ENCODE measurements around the gene STAC3. TPM values are rescaled to one million over a fixed set of nuclear protein-coding genes. Genes with fewer than 3 reads are reported as not detected.

STAC3 gene
- total RNA-seq, 2 donors from 2014 or later, result 5.9 to 6.8 TPM

DNA sequence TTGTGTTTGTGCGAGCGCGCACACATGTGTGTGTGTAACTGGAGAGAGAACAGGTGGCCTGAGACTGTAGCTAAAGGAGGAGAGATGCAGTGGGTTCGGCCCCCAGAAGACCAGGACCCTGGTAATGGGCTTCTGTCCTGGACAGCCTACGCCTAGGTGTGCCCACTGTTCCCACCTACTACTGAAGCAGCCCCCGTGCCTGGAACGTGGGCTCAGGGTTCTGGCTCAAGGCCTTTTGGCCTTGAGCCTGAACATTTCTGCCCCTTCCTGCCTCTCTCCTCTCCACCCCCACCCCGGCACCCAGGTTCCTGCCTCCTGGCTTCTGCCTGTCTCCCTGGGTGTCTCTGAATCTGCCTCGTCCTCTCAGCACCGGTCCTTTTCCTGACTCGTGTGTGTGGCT, 35.9 kb downstream of the STAC3 start:
- peaks cover 4% of the 10 kb centered on the region for H3K4me1 ChIP-seq (ENCODE audit: control insufficient read depth, insufficient read depth, low read length)
- no peak overlapping the region for H3K27ac ChIP-seq (ENCODE audit: low read depth, low read length)
- Mint-ChIP-seq H3K27me3 (ENCODE audit: insufficient read depth) (peaks cover 65% of the 10 kb centered on the region), H3K4me3 (no peak overlapping the region), H3K36me3 (ENCODE audit: low read depth) (peaks cover 3% of the 10 kb centered on the region), H3K9me3 (no peaks in the 10 kb centered on the region), H3K27ac (no peak overlapping the region), H3K4me1 (peaks cover 34% of the 10 kb centered on the region)
- H3K9ac ChIP-seq (ENCODE audit: extremely low read depth, low read length, poor library complexity, severe bottlenecking), result no peak overlapping the region
- no peaks in the 10 kb centered on the region for H3K9me3 ChIP-seq (ENCODE audit: control insufficient read depth, low read length)
- H3K4me3 ChIP-seq (ENCODE audit: low read length), result no peak overlapping the region
- TF ChIP-seq, protein P1, sequence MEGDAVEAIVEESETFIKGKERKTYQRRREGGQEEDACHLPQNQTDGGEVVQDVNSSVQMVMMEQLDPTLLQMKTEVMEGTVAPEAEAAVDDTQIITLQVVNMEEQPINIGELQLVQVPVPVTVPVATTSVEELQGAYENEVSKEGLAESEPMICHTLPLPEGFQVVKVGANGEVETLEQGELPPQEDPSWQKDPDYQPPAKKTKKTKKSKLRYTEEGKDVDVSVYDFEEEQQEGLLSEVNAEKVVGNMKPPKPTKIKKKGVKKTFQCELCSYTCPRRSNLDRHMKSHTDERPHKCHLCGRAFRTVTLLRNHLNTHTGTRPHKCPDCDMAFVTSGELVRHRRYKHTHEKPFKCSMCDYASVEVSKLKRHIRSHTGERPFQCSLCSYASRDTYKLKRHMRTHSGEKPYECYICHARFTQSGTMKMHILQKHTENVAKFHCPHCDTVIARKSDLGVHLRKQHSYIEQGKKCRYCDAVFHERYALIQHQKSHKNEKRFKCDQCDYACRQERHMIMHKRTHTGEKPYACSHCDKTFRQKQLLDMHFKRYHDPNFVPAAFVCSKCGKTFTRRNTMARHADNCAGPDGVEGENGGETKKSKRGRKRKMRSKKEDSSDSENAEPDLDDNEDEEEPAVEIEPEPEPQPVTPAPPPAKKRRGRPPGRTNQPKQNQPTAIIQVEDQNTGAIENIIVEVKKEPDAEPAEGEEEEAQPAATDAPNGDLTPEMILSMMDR (conservative IDR thresholded peaks at IDR 0.05), result no peak
- no peak for DNase-seq
- 72 to 74% methylated on average over 11 of the region's 11 CpGs for WGBS, 2 experiments (ENCODE audit: insufficient coverage in 1 of 2, insufficient read length in 1 of 2)
- no peaks in the 10 kb centered on the region for H3K36me3 ChIP-seq (ENCODE audit: control insufficient read depth, insufficient read depth, low read length)
- H3K27me3 ChIP-seq (ENCODE audit: control insufficient read depth, insufficient read depth, low read length, poor library complexity, severe bottlenecking), result peaks cover 65% of the 10 kb centered on the region

DNA sequence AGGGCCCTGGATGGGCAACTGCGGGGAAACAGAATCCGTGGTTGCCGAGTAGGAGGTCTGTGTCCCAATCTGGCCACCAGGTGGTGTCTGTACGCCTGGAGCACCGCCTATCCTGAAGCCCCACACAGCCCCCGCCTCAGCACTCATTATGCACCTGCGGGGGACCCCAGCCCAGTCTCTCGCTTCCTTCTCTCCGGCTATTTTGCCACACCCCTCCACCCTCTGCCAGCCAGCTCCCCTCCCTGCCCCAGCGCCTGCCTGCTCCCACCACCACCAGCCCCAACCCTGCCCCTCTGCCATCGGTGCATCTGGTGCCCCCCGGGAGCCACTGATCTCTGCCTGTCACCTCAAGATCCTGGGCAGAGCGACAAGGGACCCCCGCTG, 36.6 kb downstream of the STAC3 start:
- no peak overlapping the region for H3K27ac Mint-ChIP-seq
- no peak overlapping the region for H3K4me3 Mint-ChIP-seq
- TF ChIP-seq, protein P1 (conservative IDR thresholded peaks at IDR 0.05), result peak; percentile 89

DNA sequence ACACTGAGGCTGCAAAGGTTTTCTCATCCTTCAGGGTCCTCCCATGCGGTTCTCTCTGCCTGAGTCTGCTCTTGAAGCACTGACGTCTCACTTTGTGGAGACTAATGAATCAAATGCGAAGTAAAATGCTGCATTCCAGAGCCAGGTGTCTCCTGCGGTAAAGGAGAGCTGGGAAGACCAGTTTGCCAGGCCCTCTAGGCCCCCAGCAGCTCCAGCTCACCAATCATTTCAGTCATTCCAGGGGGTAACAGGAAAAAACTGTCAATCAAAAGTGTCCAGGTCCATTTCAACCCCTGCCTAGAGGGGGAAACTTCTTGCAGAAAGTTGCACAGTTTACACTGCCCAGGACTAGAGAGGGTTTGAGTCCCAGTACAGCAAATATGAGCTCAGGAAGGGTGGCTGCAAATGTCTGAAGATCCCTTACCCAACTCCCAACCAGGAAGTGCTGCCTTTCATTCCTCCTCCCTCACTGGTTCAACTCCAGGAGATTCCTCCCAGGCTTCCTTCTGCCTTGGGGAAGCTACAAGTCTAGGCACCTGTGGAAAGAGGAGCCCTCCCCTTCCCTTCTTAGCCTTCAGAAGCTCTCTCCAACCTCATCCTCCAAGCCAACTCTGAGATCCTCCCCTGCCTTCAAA, 37.1 kb downstream of the STAC3 start:
- Mint-ChIP-seq H3K36me3 (ENCODE audit: low read depth) (peaks cover 3% of the 10 kb centered on the region), H3K9me3 (no peaks in the 10 kb centered on the region), H3K4me3 (no peak overlapping the region), H3K27ac (no peak overlapping the region), H3K27me3 (ENCODE audit: insufficient read depth) (peaks cover 53% of the 10 kb centered on the region), H3K4me1 (peaks cover 24% of the 10 kb centered on the region)
- no peak for DNase-seq
- Histone ChIP-seq H3K9me3 (ENCODE audit: control insufficient read depth, low read length) (no peaks in the 10 kb centered on the region), H3K27ac (ENCODE audit: low read depth, low read length) (no peak overlapping the region), H3K36me3 (ENCODE audit: control insufficient read depth, insufficient read depth, low read length) (no peaks in the 10 kb centered on the region), H3K27me3 (ENCODE audit: control insufficient read depth, insufficient read depth, low read length, poor library complexity, severe bottlenecking) (peaks cover 54% of the 10 kb centered on the region), H3K4me1 (ENCODE audit: control insufficient read depth, insufficient read depth, low read length) (no peaks in the 10 kb centered on the region), H3K9ac (ENCODE audit: extremely low read depth, low read length, poor library complexity, severe bottlenecking) (no peak overlapping the region), H3K4me3 (ENCODE audit: low read length) (no peak overlapping the region)
- TF ChIP-seq, protein P1 (conservative IDR thresholded peaks at IDR 0.05), result no peak
- WGBS, 2 experiments (ENCODE audit: insufficient coverage in 1 of 2, insufficient read length in 1 of 2), result 69 to 77% methylated on average over 4 of the region's 4 CpGs

More for the DNA sequence above, 36.6 kb downstream of the STAC3 start:
- WGBS, 2 experiments (ENCODE audit: insufficient coverage in 1 of 2, insufficient read length in 1 of 2), result 11 to 12% methylated on average over 5 to 14 of the region's 14 CpGs
- no peaks in the 10 kb centered on the region for H3K9me3 ChIP-seq (ENCODE audit: control insufficient read depth, low read length)
- no peaks in the 10 kb centered on the region for H3K36me3 ChIP-seq (ENCODE audit: control insufficient read depth, insufficient read depth, low read length)
- H3K27ac ChIP-seq (ENCODE audit: low read depth, low read length), result no peak overlapping the region
- peaks cover 2% of the 10 kb centered on the region for H3K4me1 ChIP-seq (ENCODE audit: control insufficient read depth, insufficient read depth, low read length)
- Mint-ChIP-seq H3K36me3 (ENCODE audit: low read depth) (peaks cover 3% of the 10 kb centered on the region), H3K27me3 (ENCODE audit: insufficient read depth) (peaks cover 58% of the 10 kb centered on the region), H3K9me3 (no peaks in the 10 kb centered on the region), H3K4me1 (peaks cover 29% of the 10 kb centered on the region)
- peak; percentile 95 for DNase-seq
- H3K4me3 ChIP-seq (ENCODE audit: low read length), result no peak overlapping the region
- peaks cover 59% of the 10 kb centered on the region for H3K27me3 ChIP-seq (ENCODE audit: control insufficient read depth, insufficient read depth, low read length, poor library complexity, severe bottlenecking)
- no peak overlapping the region for H3K9ac ChIP-seq (ENCODE audit: extremely low read depth, low read length, poor library complexity, severe bottlenecking)
